GM18873 (cell line): ENCODE data around the gene NENF.
A peak's percentile ranks its signal among the peaks of the same experiment; 100 is the strongest.
"Not testable (repeated sequence)": the region's sequence is repeated elsewhere in the genome, so short reads cannot be mapped to it uniquely, and the experiment has no call there.

Source experiments
- ATAC-seq: cut with Tn5 transposase; IDR thresholded peaks from one replicate; pipeline ENCODE4 v1.9.1; 2021; ENCODE audit warnings: mild to moderate bottlenecking, moderate library complexity, moderate number of reproducible peaks; ENCODE audit not compliant: unreplicated experiment, low FRiP score

NENF gene

GRCh38 chr1:212478467-212479025 is 45.8 kb downstream of the NENF start:
- no peak for ATAC-seq

- no peak for ATAC-seq
These were observed 46.5 kb downstream of the NENF start for GRCh38 chr1:212479188-212479587.

- ATAC-seq, result not testable (repeated sequence)
These were observed 48.2 kb downstream of the NENF start for GRCh38 chr1:212480711-212481437.

GRCh38 chr1:212481438-212481767 is 48.7 kb downstream of the NENF start:
- ATAC-seq, result no peak

- ATAC-seq, result no peak
These were observed 49.4 kb downstream of the NENF start for GRCh38 chr1:212482006-212482636.

GRCh38 chr1:212482637-212483441 is 50.1 kb downstream of the NENF start:
- no peak for ATAC-seq

DNA sequence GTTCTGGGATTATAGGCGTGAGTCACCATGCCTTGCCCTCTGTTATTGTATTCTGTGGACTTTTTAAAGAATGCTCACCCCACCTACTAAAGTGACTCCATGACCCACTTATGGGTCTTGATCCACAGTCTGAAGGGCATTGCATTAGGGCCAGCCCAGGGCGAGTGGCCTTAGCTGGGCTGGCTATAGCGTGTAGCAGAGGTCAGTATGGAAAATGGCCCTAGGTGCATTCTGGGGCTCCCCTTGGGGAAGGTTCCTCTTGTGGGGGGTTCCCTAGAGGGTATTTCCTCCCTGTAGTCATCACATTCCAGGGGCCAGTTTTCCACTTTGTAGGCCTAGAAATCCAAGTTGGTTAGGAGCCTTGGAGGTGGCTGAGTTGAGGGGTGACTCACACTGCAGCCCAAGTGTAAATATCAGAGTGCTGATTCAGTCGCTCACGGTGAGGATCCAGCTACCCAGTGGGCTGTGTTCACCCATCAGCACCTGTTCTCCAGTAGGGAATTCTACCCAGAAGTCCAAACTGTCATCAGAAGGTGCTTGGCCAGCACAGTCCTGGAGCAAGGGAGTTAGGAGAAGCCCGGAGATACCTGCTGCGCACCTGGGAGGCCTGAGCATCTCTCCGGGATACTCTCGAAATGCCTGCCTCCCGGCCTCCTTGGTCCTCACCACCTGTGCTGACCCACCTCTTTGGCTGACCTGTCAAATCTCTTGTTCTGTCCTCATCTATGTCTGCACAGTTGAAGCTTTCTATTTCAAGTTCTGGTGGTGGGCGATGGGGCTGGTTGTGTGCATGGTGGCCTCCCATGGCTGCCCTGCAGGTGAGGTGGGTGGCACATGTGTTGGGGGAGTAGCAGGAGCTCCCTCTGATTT is 52.2 kb downstream of the NENF start:
- no peak for ATAC-seq

- no peak for ATAC-seq
These were observed 52.8 kb downstream of the NENF start for GRCh38 chr1:212485571-212485912.

- ATAC-seq, result no peak
These were observed 53.3 kb downstream of the NENF start for GRCh38 chr1:212485913-212486618.

- ATAC-seq, result no peak
These were observed 53.9 kb downstream of the NENF start for GRCh38 chr1:212486619-212486975.

DNA sequence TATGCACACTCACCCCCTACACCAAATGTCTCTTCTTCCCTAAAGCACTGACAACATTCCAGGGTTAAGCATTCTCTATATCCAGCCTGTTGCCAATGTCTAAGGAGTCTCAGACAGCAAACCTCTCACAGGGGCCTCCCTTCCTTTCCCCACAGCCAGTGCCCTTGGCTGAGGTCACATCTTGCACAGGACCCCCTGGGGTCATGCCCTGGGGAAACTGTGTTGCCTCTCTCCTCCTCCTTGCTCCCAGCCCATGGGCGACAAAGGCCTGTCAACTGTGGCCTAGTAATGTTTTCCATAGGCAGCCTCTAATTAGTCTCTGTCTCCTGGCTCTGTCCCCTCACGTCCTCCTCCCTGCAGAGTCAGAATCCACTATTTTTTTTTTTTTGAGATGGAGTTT is 54.6 kb downstream of the NENF start:
- ATAC-seq, result no peak

DNA sequence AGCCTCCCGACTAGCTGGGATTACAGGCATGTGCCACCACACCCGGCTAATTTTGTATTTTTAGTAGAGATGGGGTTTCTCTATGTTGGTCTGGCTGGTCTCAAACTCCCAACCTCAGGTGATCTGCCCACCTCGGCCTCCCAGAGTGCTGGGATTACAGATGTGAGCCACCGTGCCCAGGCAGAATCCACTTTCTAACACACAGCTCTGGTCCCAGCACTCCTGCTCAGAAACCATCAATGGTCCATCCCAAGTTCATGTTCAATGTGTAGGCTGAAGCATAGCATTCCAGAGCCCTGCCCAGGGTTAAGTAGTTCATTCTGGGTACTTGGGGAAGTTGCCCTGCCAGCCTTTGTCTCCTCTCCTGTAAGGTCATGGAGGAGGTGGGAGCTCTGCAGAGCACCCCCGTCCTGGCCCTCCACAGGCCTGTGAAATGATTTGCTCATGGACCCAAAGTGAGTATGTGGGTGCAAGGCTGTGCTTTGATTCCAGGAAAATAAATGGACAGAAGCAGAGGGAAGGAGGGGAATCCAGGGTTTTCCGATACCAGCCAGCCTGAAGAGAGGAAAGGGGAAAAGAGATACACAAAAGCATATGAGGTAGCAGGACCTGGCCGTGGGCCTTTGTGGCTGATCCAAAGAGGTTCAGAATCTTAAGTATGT is 55.2 kb downstream of the NENF start:
- no peak for ATAC-seq

DNA sequence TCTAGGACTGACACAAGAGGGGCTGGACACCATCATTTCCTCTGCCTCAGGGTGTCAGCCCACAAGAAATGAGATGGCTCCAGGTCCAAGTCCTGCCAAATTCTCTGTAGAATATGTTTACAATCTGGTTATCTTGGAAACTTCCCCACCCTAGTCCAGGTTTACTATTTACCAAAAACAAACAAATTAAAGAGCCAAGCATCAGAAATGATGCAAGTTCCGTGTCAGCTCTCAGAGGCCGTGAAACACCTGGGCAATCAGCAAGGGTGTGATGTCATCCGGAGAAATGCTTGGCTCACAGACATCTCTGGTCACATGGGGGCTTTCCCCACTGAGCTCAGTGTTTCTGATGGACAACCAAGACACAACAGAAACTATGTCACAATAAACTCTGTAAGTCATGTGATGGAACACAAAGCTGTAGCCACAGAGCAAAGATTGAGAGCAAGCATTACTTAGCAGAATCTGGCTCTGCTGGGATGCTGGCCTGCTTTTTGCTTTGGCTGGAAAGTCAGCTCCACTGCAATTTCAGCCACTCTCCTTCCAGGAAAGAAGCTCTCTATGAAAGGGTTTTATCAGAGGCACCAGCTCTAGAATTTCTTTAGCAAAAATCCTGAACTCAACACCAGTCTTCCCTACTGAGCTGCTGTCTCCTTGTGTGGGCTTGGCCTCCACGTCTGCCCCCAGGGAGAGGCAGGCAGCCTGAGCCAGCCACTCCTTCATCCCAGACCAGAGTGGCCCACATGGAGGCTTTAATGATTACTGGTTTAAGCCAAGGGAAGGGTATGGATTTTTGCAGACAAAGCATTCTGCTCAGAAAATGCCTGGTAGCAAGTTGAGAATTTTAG is 55.9 kb downstream of the NENF start:
- ATAC-seq, result peak; percentile 67

GRCh38 chr1:212489284-212489859 is 56.7 kb downstream of the NENF start:
- no peak for ATAC-seq

GRCh38 chr1:212490276-212490675 is 57.6 kb downstream of the NENF start:
- no peak for ATAC-seq

DNA sequence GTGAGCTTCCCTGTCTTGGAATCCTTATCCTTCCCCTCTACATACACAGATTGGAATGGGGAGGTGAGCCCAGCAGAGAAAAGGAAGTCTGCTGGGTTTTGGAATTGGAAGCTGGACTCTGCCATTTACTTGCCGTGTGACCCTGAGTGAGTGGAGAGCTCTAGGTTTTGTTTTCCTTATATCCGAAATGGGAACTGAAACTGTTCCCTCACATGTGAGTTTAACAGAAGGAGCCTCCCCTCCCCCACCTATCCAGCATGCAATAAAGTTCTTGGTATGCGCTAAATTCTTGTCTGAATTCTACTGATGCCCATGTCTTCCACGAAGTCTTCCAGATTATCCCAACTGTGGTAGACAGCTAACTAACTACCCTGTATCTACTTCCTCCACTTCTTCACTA is 58.7 kb downstream of the NENF start:
- ATAC-seq, result no peak
